Measurements from ENCODE around the gene HIC1.
A peak's percentile ranks its signal among the peaks of the same experiment; 100 is the strongest.

DNA sequence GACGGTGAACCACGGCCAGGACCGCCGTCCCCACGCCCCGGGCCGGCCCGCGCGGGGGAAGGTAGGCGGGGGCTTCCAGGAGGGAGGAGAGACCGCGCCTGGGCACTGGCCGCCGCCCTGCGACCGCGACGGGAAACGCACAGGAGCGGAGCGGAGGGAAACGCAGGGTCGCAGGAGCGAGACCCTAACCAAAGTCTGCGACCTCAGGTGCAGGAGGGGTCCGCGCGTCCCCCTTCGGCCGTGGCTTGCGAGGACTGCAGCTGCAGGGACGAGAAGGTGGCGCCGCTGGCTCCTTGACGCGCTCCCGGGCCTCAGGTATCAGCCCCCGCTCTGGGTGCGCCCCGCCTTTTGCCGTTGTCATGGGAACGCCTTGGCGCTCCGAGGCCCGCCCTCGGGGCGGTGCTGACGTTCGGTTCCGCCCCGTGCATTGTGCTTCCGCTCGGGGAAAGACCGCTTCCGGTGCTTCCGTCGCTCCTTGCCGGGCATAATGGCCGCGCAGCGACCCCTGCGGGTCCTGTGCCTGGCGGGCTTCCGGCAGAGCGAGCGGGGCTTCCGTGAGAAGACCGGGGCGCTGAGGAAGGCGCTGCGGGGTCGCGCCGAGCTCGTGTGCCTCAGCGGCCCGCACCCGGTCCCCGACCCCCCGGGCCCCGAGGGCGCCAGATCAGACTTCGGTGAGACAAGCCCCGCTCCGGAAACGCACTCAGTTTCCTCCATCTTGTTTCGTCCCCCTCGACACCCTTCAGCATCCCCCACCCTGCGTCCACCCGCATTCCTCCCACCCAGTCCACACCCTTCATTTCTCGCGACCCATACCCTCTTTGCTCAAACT lies 13.1 kb upstream of the HIC1 start, which contains the start of gene OVCA2:
- TF ChIP-seq, protein P1, sequence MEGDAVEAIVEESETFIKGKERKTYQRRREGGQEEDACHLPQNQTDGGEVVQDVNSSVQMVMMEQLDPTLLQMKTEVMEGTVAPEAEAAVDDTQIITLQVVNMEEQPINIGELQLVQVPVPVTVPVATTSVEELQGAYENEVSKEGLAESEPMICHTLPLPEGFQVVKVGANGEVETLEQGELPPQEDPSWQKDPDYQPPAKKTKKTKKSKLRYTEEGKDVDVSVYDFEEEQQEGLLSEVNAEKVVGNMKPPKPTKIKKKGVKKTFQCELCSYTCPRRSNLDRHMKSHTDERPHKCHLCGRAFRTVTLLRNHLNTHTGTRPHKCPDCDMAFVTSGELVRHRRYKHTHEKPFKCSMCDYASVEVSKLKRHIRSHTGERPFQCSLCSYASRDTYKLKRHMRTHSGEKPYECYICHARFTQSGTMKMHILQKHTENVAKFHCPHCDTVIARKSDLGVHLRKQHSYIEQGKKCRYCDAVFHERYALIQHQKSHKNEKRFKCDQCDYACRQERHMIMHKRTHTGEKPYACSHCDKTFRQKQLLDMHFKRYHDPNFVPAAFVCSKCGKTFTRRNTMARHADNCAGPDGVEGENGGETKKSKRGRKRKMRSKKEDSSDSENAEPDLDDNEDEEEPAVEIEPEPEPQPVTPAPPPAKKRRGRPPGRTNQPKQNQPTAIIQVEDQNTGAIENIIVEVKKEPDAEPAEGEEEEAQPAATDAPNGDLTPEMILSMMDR (IDR thresholded peaks at IDR 0.05): peak; percentile 42 to 67 (median 49)
- peak; percentile 38 to 49 for TF ChIP-seq POLR2A (IDR thresholded peaks at IDR 0.05)

Data from Peyer's patch (tissue), 4 donors.